ENCODE measurements around the gene IP6K3.

IP6K3 gene

GRCh38 chr6:33778444-33779121 is 31.9 kb upstream of the IP6K3 start:
- H3K4me3 ChIP-seq: no peak overlapping the region
- DNase-seq (ENCODE audit: low spot score): no peak
- TF ChIP-seq, protein P1, sequence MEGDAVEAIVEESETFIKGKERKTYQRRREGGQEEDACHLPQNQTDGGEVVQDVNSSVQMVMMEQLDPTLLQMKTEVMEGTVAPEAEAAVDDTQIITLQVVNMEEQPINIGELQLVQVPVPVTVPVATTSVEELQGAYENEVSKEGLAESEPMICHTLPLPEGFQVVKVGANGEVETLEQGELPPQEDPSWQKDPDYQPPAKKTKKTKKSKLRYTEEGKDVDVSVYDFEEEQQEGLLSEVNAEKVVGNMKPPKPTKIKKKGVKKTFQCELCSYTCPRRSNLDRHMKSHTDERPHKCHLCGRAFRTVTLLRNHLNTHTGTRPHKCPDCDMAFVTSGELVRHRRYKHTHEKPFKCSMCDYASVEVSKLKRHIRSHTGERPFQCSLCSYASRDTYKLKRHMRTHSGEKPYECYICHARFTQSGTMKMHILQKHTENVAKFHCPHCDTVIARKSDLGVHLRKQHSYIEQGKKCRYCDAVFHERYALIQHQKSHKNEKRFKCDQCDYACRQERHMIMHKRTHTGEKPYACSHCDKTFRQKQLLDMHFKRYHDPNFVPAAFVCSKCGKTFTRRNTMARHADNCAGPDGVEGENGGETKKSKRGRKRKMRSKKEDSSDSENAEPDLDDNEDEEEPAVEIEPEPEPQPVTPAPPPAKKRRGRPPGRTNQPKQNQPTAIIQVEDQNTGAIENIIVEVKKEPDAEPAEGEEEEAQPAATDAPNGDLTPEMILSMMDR (IDR thresholded peaks at IDR 0.05): no peak
- H3K27ac ChIP-seq: no peak overlapping the region

GRCh38 chr6:33777398-33778388 is 31.0 kb upstream of the IP6K3 start:
- H3K4me3 ChIP-seq: no peak overlapping the region
- TF ChIP-seq, protein P1 (IDR thresholded peaks at IDR 0.05): no peak
- no peak for DNase-seq (ENCODE audit: low spot score)
- no peak overlapping the region for H3K27ac ChIP-seq

GRCh38 chr6:33776764-33777163 is 30.1 kb upstream of the IP6K3 start:
- H3K4me3 ChIP-seq: no peak overlapping the region
- TF ChIP-seq, protein P1 (IDR thresholded peaks at IDR 0.05): no peak
- no peak for DNase-seq (ENCODE audit: low spot score)
- H3K27ac ChIP-seq: no peak overlapping the region

- TF ChIP-seq, protein P1 (IDR thresholded peaks at IDR 0.05): no peak
- Histone ChIP-seq H3K27ac (no peak overlapping the region), H3K4me3 (no peak overlapping the region)
- no peak for DNase-seq (ENCODE audit: low spot score)
These were observed 29.5 kb upstream of the IP6K3 start for GRCh38 chr6:33776186-33776585.

DNA sequence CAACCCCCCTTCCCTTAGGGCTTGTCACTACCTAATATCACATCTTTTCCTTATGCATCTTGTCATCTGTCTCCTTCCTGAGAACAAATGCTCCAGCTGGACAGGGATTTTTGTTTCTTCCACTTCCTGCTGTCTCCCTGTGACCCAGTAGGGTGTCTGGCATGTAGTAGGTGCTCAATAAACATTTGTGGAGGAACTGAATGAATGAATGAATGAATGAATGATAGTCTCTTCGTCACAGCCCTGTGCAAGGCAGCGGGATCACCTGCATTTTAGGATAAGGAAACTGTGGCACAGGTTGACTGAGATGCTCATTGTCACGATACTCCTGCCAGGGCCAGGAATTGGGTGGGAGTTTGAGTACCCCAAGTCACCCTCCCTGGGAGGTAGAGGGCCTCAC is 28.1 kb upstream of the IP6K3 start:
- no peak overlapping the region for H3K27ac ChIP-seq
- TF ChIP-seq, protein P1 (IDR thresholded peaks at IDR 0.05): no peak
- no peak for DNase-seq (ENCODE audit: low spot score)
- H3K4me3 ChIP-seq: no peak overlapping the region

DNA sequence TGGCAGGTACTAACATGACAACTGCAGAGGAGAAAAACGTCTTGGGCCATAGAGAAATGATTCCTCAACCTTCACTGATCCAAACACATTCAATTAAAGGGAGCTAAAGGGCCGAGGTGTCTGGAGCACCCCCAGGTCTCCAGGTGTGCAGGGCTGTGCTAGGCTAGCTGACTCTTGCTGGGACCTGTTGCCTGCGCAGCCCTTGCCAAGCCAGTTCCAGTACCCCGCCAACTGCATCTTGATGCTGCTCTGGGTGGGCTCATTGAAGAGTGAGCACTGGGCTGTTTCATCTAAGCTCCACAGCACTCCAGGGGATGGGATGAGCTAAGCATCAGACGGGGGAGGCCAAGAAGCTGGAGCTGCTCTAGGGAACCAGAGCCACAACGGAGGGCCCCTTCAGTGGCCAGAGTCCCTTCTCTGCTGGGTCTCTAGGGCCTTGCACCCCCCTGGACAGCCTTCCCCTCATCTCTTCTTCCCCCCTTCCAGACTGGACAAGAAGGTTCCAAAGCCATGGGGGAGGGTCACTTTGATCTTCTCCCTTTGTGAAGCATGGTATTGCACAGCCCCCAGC is 26.3 kb upstream of the IP6K3 start:
- H3K4me3 ChIP-seq: no peak overlapping the region
- no peak for DNase-seq (ENCODE audit: low spot score)
- peak overlapping the region in 1 of 2 donors; percentile 91 for H3K27ac ChIP-seq
- TF ChIP-seq, protein P1 (IDR thresholded peaks at IDR 0.05): no peak

Data from coronary artery (tissue), 2 donors.